ENCODE measurements around the gene CDC7. TPM values are rescaled to one million over a fixed set of nuclear protein-coding genes. Genes with fewer than 3 reads are reported as not detected.
A peak's percentile ranks its signal among the peaks of the same experiment; 100 is the strongest.

Gene CDC7
- total RNA-seq, 2 experiments from 2014 or later = 35.8 to 54.5 TPM

GRCh38 chr1:91507328-91507727, 6.7 kb downstream of the CDC7 start:
- no peak overlapping the region for H3K4me2 ChIP-seq (ENCODE audit: low read length)
- no peak for DNase-seq (ENCODE audit: low spot score)
- intact Hi-C loops (cut with micrococcal nuclease; ENCODE audit: unreplicated experiment) = no loop called here
- H3K9me2 ChIP-seq (ENCODE audit: insufficient read depth, low read length) = no peaks in the 10 kb centered on the region
- no peak overlapping the region for H2AFZ ChIP-seq (ENCODE audit: low read length)
- CTCF ChIA-PET (ENCODE audit: unreplicated experiment) = interaction anchor here (2.0 kb wide), 1 partner anchor 17 kb away, joined by 4 read pairs; no protein-coding TSS in a partner anchor
- TF ChIP-seq, protein P1, sequence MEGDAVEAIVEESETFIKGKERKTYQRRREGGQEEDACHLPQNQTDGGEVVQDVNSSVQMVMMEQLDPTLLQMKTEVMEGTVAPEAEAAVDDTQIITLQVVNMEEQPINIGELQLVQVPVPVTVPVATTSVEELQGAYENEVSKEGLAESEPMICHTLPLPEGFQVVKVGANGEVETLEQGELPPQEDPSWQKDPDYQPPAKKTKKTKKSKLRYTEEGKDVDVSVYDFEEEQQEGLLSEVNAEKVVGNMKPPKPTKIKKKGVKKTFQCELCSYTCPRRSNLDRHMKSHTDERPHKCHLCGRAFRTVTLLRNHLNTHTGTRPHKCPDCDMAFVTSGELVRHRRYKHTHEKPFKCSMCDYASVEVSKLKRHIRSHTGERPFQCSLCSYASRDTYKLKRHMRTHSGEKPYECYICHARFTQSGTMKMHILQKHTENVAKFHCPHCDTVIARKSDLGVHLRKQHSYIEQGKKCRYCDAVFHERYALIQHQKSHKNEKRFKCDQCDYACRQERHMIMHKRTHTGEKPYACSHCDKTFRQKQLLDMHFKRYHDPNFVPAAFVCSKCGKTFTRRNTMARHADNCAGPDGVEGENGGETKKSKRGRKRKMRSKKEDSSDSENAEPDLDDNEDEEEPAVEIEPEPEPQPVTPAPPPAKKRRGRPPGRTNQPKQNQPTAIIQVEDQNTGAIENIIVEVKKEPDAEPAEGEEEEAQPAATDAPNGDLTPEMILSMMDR (conservative IDR thresholded peaks at IDR 0.05; ENCODE audit: low read length) = peak; percentile 36
- TF ChIP-seq EZH2phosphoT487 (IDR thresholded peaks at IDR 0.05; ENCODE audit: borderline replicate concordance, low read depth, low read length) = no peak
- no peak overlapping the region for H3K4me3 ChIP-seq (ENCODE audit: low read depth, low read length, poor library complexity, severe bottlenecking)
- H3K36me3 ChIP-seq (ENCODE audit: insufficient read depth, low read length) = peaks cover 88% of the 10 kb centered on the region
- no peaks in the 10 kb centered on the region for H3K9me3 ChIP-seq (ENCODE audit: low read length)
- POLR2A ChIA-PET = interaction anchor here (0.7 to 0.9 kb wide), 3 partner anchors 11 to 21 kb away, joined by 4 to 9 read pairs (median 5); no protein-coding TSS in a partner anchor
- H3K79me2 ChIP-seq (ENCODE audit: insufficient read depth, low read depth, low read length) = peaks cover 65% of the 10 kb centered on the region
- no TSS peak for BruUV-seq (replicated peaks)
- peaks cover 30% of the 10 kb centered on the region for H3K4me1 ChIP-seq (ENCODE audit: insufficient read depth, low read length, poor library complexity, severe bottlenecking)
- no peak overlapping the region for H3K27ac ChIP-seq (ENCODE audit: low read depth, low read length, poor library complexity, severe bottlenecking)
- H4K20me1 ChIP-seq (ENCODE audit: insufficient read depth, low read length) = peaks cover 3% of the 10 kb centered on the region; the same call in 1 of the 2 replicates

GRCh38 chr1:91510754-91511153, 10.1 kb downstream of the CDC7 start:
- Histone ChIP-seq H3K9me3 (ENCODE audit: low read length) (no peaks in the 10 kb centered on the region), H3K4me1 (ENCODE audit: insufficient read depth, low read length, poor library complexity, severe bottlenecking) (no peaks in the 10 kb centered on the region), H3K9me2 (ENCODE audit: insufficient read depth, low read length) (no peaks in the 10 kb centered on the region), H3K36me3 (ENCODE audit: insufficient read depth, low read length) (peaks cover 94% of the 10 kb centered on the region), H3K4me3 (ENCODE audit: low read depth, low read length, poor library complexity, severe bottlenecking) (no peak overlapping the region), H4K20me1 (ENCODE audit: insufficient read depth, low read length) (peaks cover 3% of the 10 kb centered on the region; the same call in 1 of the 2 replicates), H3K27ac (ENCODE audit: low read depth, low read length, poor library complexity, severe bottlenecking) (no peak overlapping the region), H2AFZ (ENCODE audit: low read length) (no peak overlapping the region), H3K79me2 (ENCODE audit: insufficient read depth, low read depth, low read length) (peaks cover 38% of the 10 kb centered on the region), H3K4me2 (ENCODE audit: low read length) (no peak overlapping the region)
- ChIA-PET POLR2A (interaction anchor here (0.7 kb wide), 1 partner anchor 627 kb away, joined by 4 read pairs; no protein-coding TSS in a partner anchor), CTCF (ENCODE audit: unreplicated experiment) (no interaction called here)
- TF ChIP-seq EZH2phosphoT487 (IDR thresholded peaks at IDR 0.05; ENCODE audit: borderline replicate concordance, low read depth, low read length) = no peak
- TF ChIP-seq, protein P1 (conservative IDR thresholded peaks at IDR 0.05; ENCODE audit: low read length) = no peak
- DNase-seq (ENCODE audit: low spot score) = no peak
- no TSS peak for BruUV-seq (replicated peaks)
- intact Hi-C loops (cut with micrococcal nuclease; ENCODE audit: unreplicated experiment) = loop anchor here (5.0 kb wide), 1 partner anchor 417 kb away; no protein-coding TSS in a partner anchor

DNA sequence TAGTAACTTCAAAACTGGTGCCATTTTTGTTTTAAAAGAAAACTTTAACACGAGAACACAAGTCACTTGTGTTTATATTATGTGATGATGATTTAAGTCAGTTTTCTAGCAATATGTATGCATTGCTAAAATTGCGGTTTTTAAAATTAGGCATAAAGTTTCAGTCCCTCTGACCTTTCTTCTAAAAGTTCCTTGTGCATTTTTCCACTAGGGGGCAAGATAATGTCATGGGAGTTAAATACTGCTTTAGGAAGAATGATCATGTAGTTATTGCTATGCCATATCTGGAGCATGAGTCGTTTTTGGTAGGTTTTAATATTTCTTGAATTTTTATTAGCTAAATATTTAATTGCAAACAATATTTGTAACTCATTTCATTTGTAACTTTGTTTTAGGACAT, 10.7 kb downstream of the CDC7 start:
- peaks cover 31% of the 10 kb centered on the region; the same call in 1 of the 2 replicates for H3K79me2 ChIP-seq (ENCODE audit: insufficient read depth, low read depth, low read length)

More for the DNA sequence above, 10.7 kb downstream of the CDC7 start:
- H4K20me1 ChIP-seq (ENCODE audit: insufficient read depth, low read length) = 0 out of 2 replicates have a peak, but pooled peaks cover 3% of the 10 kb centered on the region
- no peaks in the 10 kb centered on the region for H3K4me1 ChIP-seq (ENCODE audit: insufficient read depth, low read length, poor library complexity, severe bottlenecking)
- H3K36me3 ChIP-seq (ENCODE audit: insufficient read depth, low read length) = peaks cover 94% of the 10 kb centered on the region
- H3K9me3 ChIP-seq (ENCODE audit: low read length) = no peaks in the 10 kb centered on the region
- CTCF ChIA-PET (ENCODE audit: unreplicated experiment) = no interaction called here
- H3K27ac ChIP-seq (ENCODE audit: low read depth, low read length, poor library complexity, severe bottlenecking) = no peak overlapping the region
- TF ChIP-seq, protein P1 (conservative IDR thresholded peaks at IDR 0.05; ENCODE audit: low read length) = peak; percentile 81
- no peak for TF ChIP-seq EZH2phosphoT487 (IDR thresholded peaks at IDR 0.05; ENCODE audit: borderline replicate concordance, low read depth, low read length)
- peak; percentile 48 for DNase-seq (ENCODE audit: low spot score)
- H2AFZ ChIP-seq (ENCODE audit: low read length) = no peak overlapping the region
- no TSS peak for BruUV-seq (replicated peaks)
- H3K4me2 ChIP-seq (ENCODE audit: low read length) = no peak overlapping the region
- POLR2A ChIA-PET = interaction anchor here (0.7 to 4.5 kb wide), 3 partner anchors 8 to 23 kb away, joined by 4 to 33 read pairs (median 4); no protein-coding TSS in a partner anchor
- H3K4me3 ChIP-seq (ENCODE audit: low read depth, low read length, poor library complexity, severe bottlenecking) = no peak overlapping the region
- intact Hi-C loops (cut with micrococcal nuclease; ENCODE audit: unreplicated experiment) = loop anchor here (5.0 kb wide), 1 partner anchor 416 kb away; no protein-coding TSS in a partner anchor
- H3K9me2 ChIP-seq (ENCODE audit: insufficient read depth, low read length) = no peaks in the 10 kb centered on the region

All from OCI-LY7 (cell line).